ENCODE results near the gene SIGLEC10.

GRCh38 chr19:51399231-51399630 lies 18.2 kb downstream of the SIGLEC10 start:
- no peak for TF ChIP-seq EZH2phosphoT487 (conservative IDR thresholded peaks at IDR 0.05; ENCODE audit: low read length)
- TF ChIP-seq, protein P1, sequence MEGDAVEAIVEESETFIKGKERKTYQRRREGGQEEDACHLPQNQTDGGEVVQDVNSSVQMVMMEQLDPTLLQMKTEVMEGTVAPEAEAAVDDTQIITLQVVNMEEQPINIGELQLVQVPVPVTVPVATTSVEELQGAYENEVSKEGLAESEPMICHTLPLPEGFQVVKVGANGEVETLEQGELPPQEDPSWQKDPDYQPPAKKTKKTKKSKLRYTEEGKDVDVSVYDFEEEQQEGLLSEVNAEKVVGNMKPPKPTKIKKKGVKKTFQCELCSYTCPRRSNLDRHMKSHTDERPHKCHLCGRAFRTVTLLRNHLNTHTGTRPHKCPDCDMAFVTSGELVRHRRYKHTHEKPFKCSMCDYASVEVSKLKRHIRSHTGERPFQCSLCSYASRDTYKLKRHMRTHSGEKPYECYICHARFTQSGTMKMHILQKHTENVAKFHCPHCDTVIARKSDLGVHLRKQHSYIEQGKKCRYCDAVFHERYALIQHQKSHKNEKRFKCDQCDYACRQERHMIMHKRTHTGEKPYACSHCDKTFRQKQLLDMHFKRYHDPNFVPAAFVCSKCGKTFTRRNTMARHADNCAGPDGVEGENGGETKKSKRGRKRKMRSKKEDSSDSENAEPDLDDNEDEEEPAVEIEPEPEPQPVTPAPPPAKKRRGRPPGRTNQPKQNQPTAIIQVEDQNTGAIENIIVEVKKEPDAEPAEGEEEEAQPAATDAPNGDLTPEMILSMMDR (IDR thresholded peaks at IDR 0.05; ENCODE audit: insufficient read depth, low read length, poor library complexity, severe bottlenecking), result no peak

Measured in SU-DHL-6 (cell line).